GM12873 (cell line): ENCODE data around the gene STAB1.

Experiments
- CTCF ChIP-seq: IDR thresholded peaks from 2 replicates; pipeline ENCODE4 v1.5.1; 2012; ENCODE audit warnings: low read depth, mild to moderate bottlenecking, moderate library complexity, low read length, control low read depth; ENCODE audit not compliant: insufficient read depth; ENCODE audit errors: missing control alignments

The STAB1 gene

GRCh38 chr3:52494886-52495495 is at the start of gene STAB1:
TSS of gene STAB1 (plus strand) at chr3:52495338. CDS start at chr3:52495414, 76 bp downstream.
- TF ChIP-seq CTCF: no peak

GRCh38 chr3:52446042-52446441 is 49.1 kb upstream of the STAB1 start:
- TF ChIP-seq CTCF: no peak

GRCh38 chr3:52446631-52447511 is 48.3 kb upstream of the STAB1 start:
- TF ChIP-seq CTCF: peak; percentile 100

GRCh38 chr3:52447512-52448355 is 47.4 kb upstream of the STAB1 start:
- no peak for TF ChIP-seq CTCF

GRCh38 chr3:52450489-52451236 is 44.5 kb upstream of the STAB1 start:
- TF ChIP-seq CTCF: no peak

- TF ChIP-seq CTCF: peak; percentile 31
Observed at GRCh38 chr3:52451237-52452083, 43.7 kb upstream of the STAB1 start.
